Sigmoid colon (tissue), 7 donors: ENCODE data around the gene EHD2. TPM values are rescaled to one million over a fixed set of nuclear protein-coding genes. Genes with fewer than 3 reads are reported as not detected.
"Not testable (repeated sequence)": the region's sequence is repeated elsewhere in the genome, so short reads cannot be mapped to it uniquely, and the experiment has no call there.

Source experiments
- DNase-seq: peaks from one replicate; pipeline ENCODE4 v3.0.0-alpha.2; 2019
- H3K27ac ChIP-seq, 4 donors: fragments of 200-600 bp; sonication (generic); one replicate each; pipeline ENCODE4 v1.5.1; 2016 to 2019; ENCODE audit warnings: mild to moderate bottlenecking in 1 of 4
- H3K27me3 ChIP-seq, 3 donors: fragments of 200-600 bp; sonication (generic); one replicate each; pipeline ENCODE4 v1.5.1; 2019; ENCODE audit warnings: mild to moderate bottlenecking in 1 of 3
- H3K36me3 ChIP-seq, 4 donors: fragments of 200-600 bp; sonication (generic); one replicate each; pipeline ENCODE4 v1.5.1; 2016 to 2019
- H3K4me1 ChIP-seq, 4 donors: fragments of 200-600 bp; sonication (generic); one replicate each; pipeline ENCODE4 v1.5.1; 2017 to 2019
- H3K4me3 ChIP-seq, 4 donors: fragments of 200-600 bp; sonication (generic); one replicate each; pipeline ENCODE4 v1.5.1; 2017 to 2019; ENCODE audit warnings: mild to moderate bottlenecking in 2 of 4, moderate library complexity in 1 of 4
- H3K9me3 ChIP-seq, 4 donors: fragments of 200-600 bp in 3 of 4; sonication (generic) in 3 of 4; one replicate each; pipeline versions ENCODE4 v1.5.1 to v1.6.1; 2013 to 2019
- CTCF ChIP-seq, 4 experiments: fragments of 450-650 bp in 3 of 4; fragments of 200-600 bp in 1 of 4; IDR thresholded peaks; one replicate each; pipeline ENCODE4 v1.5.1; 2016 to 2019; ENCODE audit warnings: antibody characterized with exemption in 4 of 4, mild to moderate bottlenecking in 3 of 4, moderate library complexity in 2 of 4
- EP300 ChIP-seq, 4 donors: sonication (generic); formaldehyde crosslinking; IDR thresholded peaks; one replicate each; pipeline ENCODE4 v1.6.1; 2017; ENCODE audit warnings: antibody characterized with exemption in 4 of 4
- POLR2A ChIP-seq, 2 donors: fragments of 450-650 bp; IDR thresholded peaks; one replicate each; pipeline ENCODE4 v1.6.1; 2016; ENCODE audit warnings: antibody characterized with exemption in 2 of 2, mild to moderate bottlenecking in 2 of 2, moderate library complexity in 2 of 2
- POLR2AphosphoS5 ChIP-seq, 4 donors: sonication (generic); formaldehyde crosslinking; IDR thresholded peaks; one replicate each; pipeline ENCODE4 v1.6.1; 2017; ENCODE audit warnings: antibody characterized with exemption in 4 of 4
- WGBS, 2 donors: extraction: QIAGEN DNeasy Blood & Tissue Kit; methylation state at CpG; one replicate each; pipeline ENCODE4 v1.1.7; 2013; 5-methylcytosine and 5-hydroxymethylcytosine counted together
- intact Hi-C: fragments of 100-400 bp; cut with DNase I; formaldehyde crosslinking; loops from one replicate; pipeline ENCODE4 v1.15.1; 2023
- polyA plus RNA-seq, 3 donors: library from polyadenylated mRNA; stranded (reverse); fragments of 200-250 nt; gene quantifications; one replicate each; pipeline ENCODE4 v1.2.3, GENCODE V29; 2013
- total RNA-seq, 4 donors: library from RNA; depleted of rRNA; stranded (reverse); fragments of >200 nt; gene quantifications; one replicate each; pipeline ENCODE4 v1.1.0, GENCODE V29; 2016
- donor health status: healthy with polysubstance abuse.
- donor health status: Bipolar disorder and iron deficiency.
- donor health status: healthy.

The EHD2 gene
- total and polyA plus RNA-seq, 7 donors: 3.5 to 184 (median 41.8) TPM

- no peaks in the 10 kb centered on the region for H3K9me3 ChIP-seq
- WGBS, 2 donors: 37 to 83% methylated on average over 2 of the region's 2 CpGs
These were observed 54.1 kb downstream of the EHD2 start for GRCh38 chr19:47767349-47767748.

GRCh38 chr19:47768604-47769003, 55.4 kb downstream of the EHD2 start:
- H3K4me1 ChIP-seq: peaks cover 0 to 7% (median 3%) of the 10 kb centered on the region in 4 donors
- H3K27me3 ChIP-seq: no peaks in the 10 kb centered on the region
- no peak overlapping the region for H3K27ac ChIP-seq
- WGBS, 2 donors: 87 to 90% methylated on average over 2 of the region's 2 CpGs
- no peak overlapping the region for H3K4me3 ChIP-seq
- DNase-seq: no peak
- TF ChIP-seq CTCF (IDR thresholded peaks at IDR 0.05) (no peak), POLR2A (IDR thresholded peaks at IDR 0.05) (no peak), EP300 (IDR thresholded peaks at IDR 0.05) (no peak), POLR2AphosphoS5 (IDR thresholded peaks at IDR 0.05) (no peak)
- no peaks in the 10 kb centered on the region for H3K36me3 ChIP-seq
- H3K9me3 ChIP-seq: no peaks in the 10 kb centered on the region
- intact Hi-C loops: loop anchor here (5.0 kb wide), 1 partner anchor 94 kb away; no protein-coding TSS in a partner anchor

More at GRCh38 chr19:47767349-47767748, 54.1 kb downstream of the EHD2 start:
- Histone ChIP-seq H3K27ac (no peak overlapping the region), H3K36me3 (no peaks in the 10 kb centered on the region), H3K27me3 (no peaks in the 10 kb centered on the region), H3K4me3 (no peak overlapping the region), H3K4me1 (peaks cover 0 to 7% (median 3%) of the 10 kb centered on the region in 4 donors)
- intact Hi-C loops: loop anchor here (5.0 kb wide), 1 partner anchor 95 kb away; no protein-coding TSS in a partner anchor
- TF ChIP-seq CTCF (IDR thresholded peaks at IDR 0.05) (no peak), EP300 (IDR thresholded peaks at IDR 0.05) (no peak), POLR2AphosphoS5 (IDR thresholded peaks at IDR 0.05) (no peak)
- no peak for DNase-seq

DNA sequence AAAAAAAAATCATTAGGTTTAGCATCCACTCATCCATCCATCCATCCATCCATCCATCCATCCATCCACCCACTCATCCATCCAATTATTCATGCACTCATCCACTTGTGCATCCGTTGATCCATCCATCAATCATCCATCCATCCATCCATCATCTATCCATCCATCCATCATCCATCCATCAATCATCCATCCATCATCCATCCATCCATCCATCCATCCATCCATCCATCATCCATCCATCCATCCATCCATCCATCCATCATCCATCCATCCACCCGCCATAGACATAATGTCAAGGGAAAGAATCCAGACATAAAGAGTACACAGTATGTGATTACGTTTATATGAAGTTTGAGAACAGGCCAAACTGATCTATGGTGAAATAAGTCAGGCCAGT, 56.3 kb downstream of the EHD2 start:
- intact Hi-C loops: loop anchor here (5.0 kb wide), 1 partner anchor 93 kb away; no protein-coding TSS in a partner anchor

DNA sequence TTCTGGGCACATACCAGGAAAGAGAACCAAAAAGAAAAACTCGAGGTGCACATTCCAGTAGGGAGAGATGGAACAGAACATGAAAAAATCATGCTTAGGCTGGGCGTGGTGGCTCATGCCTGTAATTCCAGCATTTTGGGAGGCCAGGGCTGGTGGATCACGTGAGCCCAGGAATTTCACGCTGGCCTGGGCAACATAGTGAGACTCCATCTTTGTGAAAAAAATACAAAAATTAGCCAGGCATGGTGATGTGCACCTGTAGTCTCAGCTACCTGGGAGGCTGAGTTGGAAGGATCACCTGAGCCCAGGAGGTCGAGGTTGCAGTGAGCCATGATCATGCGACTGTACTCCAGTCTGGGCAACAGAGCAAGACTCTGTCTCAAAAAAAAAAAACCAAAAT, 58.1 kb downstream of the EHD2 start:
- H3K9me3 ChIP-seq, H3K4me1 ChIP-seq, DNase-seq, intact Hi-C loops, H3K4me3 ChIP-seq, H3K36me3 ChIP-seq, H3K27ac ChIP-seq, H3K27me3 ChIP-seq: not testable (repeated sequence)
- 86 to 91% methylated on average over 6 of the region's 6 CpGs for WGBS, 2 donors

More for the DNA sequence above, 56.3 kb downstream of the EHD2 start:
- Histone ChIP-seq H3K27ac (no peak overlapping the region), H3K4me1 (peaks cover 0 to 7% (median 3%) of the 10 kb centered on the region in 4 donors), H3K4me3 (no peak overlapping the region), H3K36me3 (no peaks in the 10 kb centered on the region), H3K9me3 (no peaks in the 10 kb centered on the region), H3K27me3 (no peaks in the 10 kb centered on the region)
- TF ChIP-seq EP300 (IDR thresholded peaks at IDR 0.05) (no peak), POLR2AphosphoS5 (IDR thresholded peaks at IDR 0.05) (no peak)
- 68 to 85% methylated on average over 3 of the region's 3 CpGs for WGBS, 2 donors
- no peak for DNase-seq

DNA sequence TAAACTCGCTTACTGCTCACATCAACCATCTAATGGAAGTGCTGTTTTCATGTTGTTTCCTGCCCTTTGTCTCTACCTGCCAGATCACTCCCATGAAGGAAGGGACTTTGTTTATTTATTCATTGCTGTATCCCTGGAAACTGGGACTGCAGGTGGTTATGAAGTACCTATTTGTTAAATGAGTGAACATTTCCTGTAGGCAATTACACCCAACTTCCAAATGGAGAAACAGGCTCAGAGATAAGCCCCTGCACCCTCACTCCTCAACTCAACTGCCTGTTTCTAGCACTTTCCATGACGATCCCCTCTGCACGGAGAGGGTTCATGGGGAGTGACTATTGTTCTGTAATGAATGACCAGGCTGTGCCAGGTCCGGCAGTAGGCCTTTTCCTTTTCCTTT, 63.3 kb downstream of the EHD2 start:
- DNase-seq: no peak
- intact Hi-C loops: no loop called here
- Histone ChIP-seq H3K27me3 (no peaks in the 10 kb centered on the region), H3K36me3 (peaks cover 5 to 10% (median 8%) of the 10 kb centered on the region in 4 donors), H3K4me3 (no peak overlapping the region), H3K4me1 (peaks cover 0 to 34% (median 32%) of the 10 kb centered on the region in 4 donors), H3K9me3 (no peaks in the 10 kb centered on the region), H3K27ac (peak overlapping the region in 3 of 4 donors; percentile 96 to 97 (median 97))
- TF ChIP-seq CTCF (IDR thresholded peaks at IDR 0.05) (no peak), POLR2AphosphoS5 (IDR thresholded peaks at IDR 0.05) (no peak), EP300 (IDR thresholded peaks at IDR 0.05) (no peak), POLR2A (IDR thresholded peaks at IDR 0.05) (no peak)
- 22 to 63% methylated on average over 4 of the region's 4 CpGs for WGBS, 2 donors

GRCh38 chr19:47777245-47778048, 64.2 kb downstream of the EHD2 start:
- WGBS, 2 donors: 26 to 70% methylated on average over 23 of the region's 23 CpGs
- intact Hi-C loops: loop anchor here (2.0 kb wide), 1 partner anchor 33 kb away; the partner anchor contains the start of gene NOP53
- not testable (repeated sequence) for H3K9me3 ChIP-seq, DNase-seq, H3K27me3 ChIP-seq
- Histone ChIP-seq H3K36me3 (peaks cover 5 to 14% (median 10%) of the 10 kb centered on the region in 4 donors), H3K4me3 (peak overlapping the region; percentile 85 to 97 (median 90)), H3K4me1 (peaks cover 0 to 43% (median 41%) of the 10 kb centered on the region in 4 donors), H3K27ac (peak overlapping the region; percentile 96 to 100 (median 97))
